A673 (cell line): Measurements from ENCODE around the gene MYO1F. TPM values are rescaled to one million over a fixed set of nuclear protein-coding genes. Genes with fewer than 3 reads are reported as not detected.
"Not testable (repeated sequence)": the region's sequence is repeated elsewhere in the genome, so short reads cannot be mapped to it uniquely, and the experiment has no call there.

Experiments
- Bru-seq: library from RNA; stranded (reverse); fragments of 400-500 nt; gene quantifications from one replicate; lab custom pipeline; 2021; lab: Mats Ljungman, UMichigan
- BruChase-seq, 2 experiments: library from RNA; stranded (reverse); fragments of 400-500 nt; gene quantifications; one replicate each; lab custom pipeline; 2021; lab: Mats Ljungman, UMichigan
- BruUV-seq: library from RNA; stranded (reverse); fragments of 400-500 nt; replicated peaks from 2 replicates; lab custom pipeline; 2021; lab: Mats Ljungman, UMichigan
- CTCF ChIA-PET: fragments of 300-600 bp; sonication (Branson Sonifier 250); formaldehyde crosslinking; loops from one replicate; lab custom pipeline; 2022; ENCODE audit warnings: antibody characterized with exemption; lab: Charles Lee
- POLR2A ChIA-PET: fragments of 300-600 bp; sonication (Branson Sonifier 250); formaldehyde crosslinking; loops from one replicate; lab custom pipeline; 2022; ENCODE audit warnings: antibody characterized with exemption; ENCODE audit not compliant: low non-redundant PET; lab: Charles Lee
- DNase-seq: peaks from one replicate; pipeline ENCODE4 v3.0.0-alpha.2; 2015; ENCODE audit warnings: low spot score
- H3K27ac ChIP-seq: fragments of 200-600 bp; sonication (generic); 2 replicates; pipeline ENCODE4 v1.5.1; 2016; ENCODE audit warnings: mixed run types, low read depth, mild to moderate bottlenecking, mixed read lengths, antibody characterized with exemption, low read length; ENCODE audit not compliant: poor library complexity, severe bottlenecking
- H3K27me3 ChIP-seq: fragments of 200-600 bp; sonication (generic); replicated peaks from 2 replicates; pipeline ENCODE4 v1.6.1; 2017; ENCODE audit warnings: mixed run types, low read depth, mild to moderate bottlenecking, mixed read lengths, antibody characterized with exemption, low read length; ENCODE audit not compliant: insufficient read depth, poor library complexity
- H3K36me3 ChIP-seq: fragments of 200-600 bp; sonication (generic); 2 replicates; pipeline ENCODE4 v1.6.1; 2016; ENCODE audit warnings: mixed run types, mild to moderate bottlenecking, mixed read lengths, antibody characterized with exemption, low read length; ENCODE audit not compliant: insufficient read depth, poor library complexity, severe bottlenecking
- H3K4me1 ChIP-seq: fragments of 200-600 bp; sonication (generic); 2 replicates; pipeline ENCODE4 v1.6.1; 2017; ENCODE audit warnings: mixed run types, mild to moderate bottlenecking, mixed read lengths, antibody characterized with exemption, low read length; ENCODE audit not compliant: insufficient read depth, poor library complexity, severe bottlenecking
- H3K4me3 ChIP-seq: fragments of 200-600 bp; sonication (generic); 2 replicates; pipeline ENCODE4 v1.5.1; 2016; ENCODE audit warnings: low read depth, mixed run types, mild to moderate bottlenecking, mixed read lengths, low read length; ENCODE audit not compliant: poor library complexity, severe bottlenecking
- H3K9me3 ChIP-seq: fragments of 200-600 bp; sonication (generic); 2 replicates; pipeline ENCODE4 v1.6.1; 2016; ENCODE audit warnings: mixed run types, low read depth, mild to moderate bottlenecking, mixed read lengths, antibody characterized with exemption, low read length; ENCODE audit not compliant: poor library complexity, severe bottlenecking
- EZH2 ChIP-seq: fragments of 200-600 bp; sonication (generic); IDR thresholded peaks from 2 replicates; pipeline ENCODE4 v1.6.1; 2017; ENCODE audit warnings: borderline replicate concordance, low read depth, mild to moderate bottlenecking, mixed read lengths, antibody characterized with exemption, low read length; ENCODE audit not compliant: poor library complexity, severe bottlenecking
- intact Hi-C: fragments of 100-400 bp; cut with micrococcal nuclease; formaldehyde crosslinking; loops from one replicate; pipeline ENCODE4 v1.10.0; 2022; ENCODE audit not compliant: unreplicated experiment
- long read RNA-seq: library from polyadenylated mRNA; stranded (forward); transcript quantifications from one replicate; pipeline ENCODE4 v2.0.0, GENCODE V29; 2022
- total RNA-seq: library from RNA; stranded (reverse); gene quantifications from 2 replicates; pipeline ENCODE4 v1.2.3, GENCODE V29; 2021
- TF ChIP-seq, protein P1 (sequence below): fragments of 300-800, 200-600 bp; sonication (generic); conservative IDR thresholded peaks from 2 replicates; pipeline ENCODE4 v1.5.1; 2017; ENCODE audit warnings: low read depth, mild to moderate bottlenecking, antibody characterized with exemption, low read length, moderate library complexity, mixed read lengths

Gene MYO1F
- total RNA-seq (0.26 and 0.37 TPM in 2 replicates), Bru-seq, nascent RNA (percentile 10 among the genes with signal in this experiment), BruChase-seq, experiment 1, labeled RNA remaining after a 2-hour chase (percentile 9 among the genes with signal in this experiment), BruChase-seq, experiment 2, labeled RNA remaining after a 6-hour chase (percentile 13 among the genes with signal in this experiment)
- long read RNA-seq, partial matches to known transcripts, result 0 of 8 reads
- long read RNA-seq, other reads (novel, unspliced or antisense), result 8 of 8 reads

GRCh38 chr19:8577247-8577646 lies at the start of gene MYO1F:
Gene MYO1F, minus strand, starts transcription at chr19:8577442. Its CDS starts 133 bp downstream, at chr19:8577309.
- H3K27me3 ChIP-seq, result no peaks in the 10 kb centered on the region
- ChIA-PET POLR2A (no interaction called here), CTCF (interaction anchor here (0.5 kb wide), 1 partner anchor 187 kb away, joined by 9 read pairs; the partner anchor contains the start of gene RAB11B)
- TF ChIP-seq, protein P1, sequence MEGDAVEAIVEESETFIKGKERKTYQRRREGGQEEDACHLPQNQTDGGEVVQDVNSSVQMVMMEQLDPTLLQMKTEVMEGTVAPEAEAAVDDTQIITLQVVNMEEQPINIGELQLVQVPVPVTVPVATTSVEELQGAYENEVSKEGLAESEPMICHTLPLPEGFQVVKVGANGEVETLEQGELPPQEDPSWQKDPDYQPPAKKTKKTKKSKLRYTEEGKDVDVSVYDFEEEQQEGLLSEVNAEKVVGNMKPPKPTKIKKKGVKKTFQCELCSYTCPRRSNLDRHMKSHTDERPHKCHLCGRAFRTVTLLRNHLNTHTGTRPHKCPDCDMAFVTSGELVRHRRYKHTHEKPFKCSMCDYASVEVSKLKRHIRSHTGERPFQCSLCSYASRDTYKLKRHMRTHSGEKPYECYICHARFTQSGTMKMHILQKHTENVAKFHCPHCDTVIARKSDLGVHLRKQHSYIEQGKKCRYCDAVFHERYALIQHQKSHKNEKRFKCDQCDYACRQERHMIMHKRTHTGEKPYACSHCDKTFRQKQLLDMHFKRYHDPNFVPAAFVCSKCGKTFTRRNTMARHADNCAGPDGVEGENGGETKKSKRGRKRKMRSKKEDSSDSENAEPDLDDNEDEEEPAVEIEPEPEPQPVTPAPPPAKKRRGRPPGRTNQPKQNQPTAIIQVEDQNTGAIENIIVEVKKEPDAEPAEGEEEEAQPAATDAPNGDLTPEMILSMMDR, result no peak
- TF ChIP-seq EZH2, result no peak
- DNase-seq, result no peak
- H3K9me3 ChIP-seq, result no peaks in the 10 kb centered on the region
- BruUV-seq, result no TSS peak
- no peak within 1 kb of the TSS for H3K4me3 ChIP-seq
- intact Hi-C loops, result no loop called here
- no peaks in the 10 kb centered on the region for H3K36me3 ChIP-seq
- H3K27ac ChIP-seq, result no peak within 1 kb of the TSS
- H3K4me1 ChIP-seq, result peaks cover 15% of the 10 kb centered on the region

GRCh38 chr19:8626842-8627241 lies 49.6 kb upstream of the MYO1F start:
- Histone ChIP-seq H3K36me3 (no peaks in the 10 kb centered on the region), H3K9me3 (no peaks in the 10 kb centered on the region), H3K4me1 (peaks cover 17% of the 10 kb centered on the region), H3K27me3 (no peaks in the 10 kb centered on the region), H3K4me3 (no peak overlapping the region), H3K27ac (no peak overlapping the region)
- no TSS peak for BruUV-seq
- DNase-seq, result no peak
- POLR2A ChIA-PET, result no interaction called here
- TF ChIP-seq, protein P1, result no peak
- CTCF ChIA-PET, result no interaction called here
- intact Hi-C loops, result no loop called here

GRCh38 chr19:8622886-8623285 lies 45.6 kb upstream of the MYO1F start:
- TF ChIP-seq, protein P1, result peak; percentile 54
- H3K4me1 ChIP-seq, H3K36me3 ChIP-seq, H3K27ac ChIP-seq, H3K27me3 ChIP-seq, intact Hi-C loops, H3K4me3 ChIP-seq, BruUV-seq, CTCF ChIA-PET, H3K9me3 ChIP-seq: not testable (repeated sequence)
- POLR2A ChIA-PET, result interaction anchor here (0.6 kb wide), 1 partner anchor 23 kb away, joined by 3 read pairs; no protein-coding TSS in a partner anchor
- DNase-seq, result peak; percentile 48
